Stomach (tissue), 4 donors: ENCODE results near the gene RASAL2.

Source experiments
- CTCF ChIP-seq, 7 experiments: fragments of 450-650 bp in 4 of 7; fragments of 200-600 bp in 3 of 7; sonication (generic) in 3 of 7; IDR thresholded peaks; one replicate each; pipeline ENCODE4 v1.5.1; 2016 to 2019; ENCODE audit warnings: antibody characterized with exemption in 7 of 7, control low read depth in 2 of 7, mild to moderate bottlenecking in 1 of 7
- POLR2A ChIP-seq, 4 donors: fragments of 450-650 bp; IDR thresholded peaks; one replicate each; pipeline ENCODE4 v1.6.1; 2016; ENCODE audit warnings: antibody characterized with exemption in 4 of 4, control low read depth in 2 of 4, mild to moderate bottlenecking in 1 of 4, moderate library complexity in 1 of 4

- no peak for TF ChIP-seq CTCF (IDR thresholded peaks at IDR 0.05)
- no peak for TF ChIP-seq POLR2A (IDR thresholded peaks at IDR 0.05)
Measured at GRCh38 chr1:178389441-178389840, 295.5 kb downstream of the RASAL2 start.
